Tibial nerve (tissue), 4 donors: ENCODE results near the gene NET1.

Experiments used
- EP300 ChIP-seq, 2 donors: sonication (generic); formaldehyde crosslinking; IDR thresholded peaks; one replicate each; pipeline ENCODE4 v1.6.1; 2017; ENCODE audit warnings: antibody characterized with exemption in 2 of 2, mild to moderate bottlenecking in 1 of 2
- TF ChIP-seq, protein P1 (sequence below), 5 experiments: fragments of 200-600 bp in 3 of 5; fragments of 450-650 bp in 2 of 5; sonication (generic) in 3 of 5; IDR thresholded peaks; one replicate each; pipeline ENCODE4 v1.5.1; 2016 to 2019; ENCODE audit warnings: antibody characterized with exemption in 5 of 5, mild to moderate bottlenecking in 3 of 5, moderate library complexity in 2 of 5

DNA sequence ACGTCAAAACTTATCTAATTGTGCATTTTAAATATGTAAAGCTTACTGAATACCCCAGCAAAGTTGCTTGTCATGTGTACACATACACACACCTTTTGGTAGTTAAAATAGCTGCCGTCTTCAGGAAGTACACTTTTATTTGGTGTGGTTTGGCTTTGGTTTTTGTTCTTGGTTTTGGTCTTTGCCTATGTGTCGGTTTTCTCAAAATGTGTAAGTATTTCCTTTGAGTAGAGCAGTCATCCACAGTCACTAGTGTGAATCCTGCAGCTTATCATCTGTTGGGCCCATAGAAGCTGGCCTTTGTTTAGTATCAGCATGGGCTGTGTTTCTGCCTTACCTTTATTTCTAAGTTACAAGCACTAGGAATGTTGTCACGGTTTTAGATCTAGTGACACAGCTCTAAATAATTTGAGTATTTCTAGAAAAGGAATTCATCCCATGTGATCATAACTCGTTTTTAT is 35.3 kb downstream of the NET1 start:
- no peak for TF ChIP-seq EP300 (IDR thresholded peaks at IDR 0.05)
- TF ChIP-seq, protein P1, sequence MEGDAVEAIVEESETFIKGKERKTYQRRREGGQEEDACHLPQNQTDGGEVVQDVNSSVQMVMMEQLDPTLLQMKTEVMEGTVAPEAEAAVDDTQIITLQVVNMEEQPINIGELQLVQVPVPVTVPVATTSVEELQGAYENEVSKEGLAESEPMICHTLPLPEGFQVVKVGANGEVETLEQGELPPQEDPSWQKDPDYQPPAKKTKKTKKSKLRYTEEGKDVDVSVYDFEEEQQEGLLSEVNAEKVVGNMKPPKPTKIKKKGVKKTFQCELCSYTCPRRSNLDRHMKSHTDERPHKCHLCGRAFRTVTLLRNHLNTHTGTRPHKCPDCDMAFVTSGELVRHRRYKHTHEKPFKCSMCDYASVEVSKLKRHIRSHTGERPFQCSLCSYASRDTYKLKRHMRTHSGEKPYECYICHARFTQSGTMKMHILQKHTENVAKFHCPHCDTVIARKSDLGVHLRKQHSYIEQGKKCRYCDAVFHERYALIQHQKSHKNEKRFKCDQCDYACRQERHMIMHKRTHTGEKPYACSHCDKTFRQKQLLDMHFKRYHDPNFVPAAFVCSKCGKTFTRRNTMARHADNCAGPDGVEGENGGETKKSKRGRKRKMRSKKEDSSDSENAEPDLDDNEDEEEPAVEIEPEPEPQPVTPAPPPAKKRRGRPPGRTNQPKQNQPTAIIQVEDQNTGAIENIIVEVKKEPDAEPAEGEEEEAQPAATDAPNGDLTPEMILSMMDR (IDR thresholded peaks at IDR 0.05), result no peak
